Lower leg skin (tissue), 4 donors: ENCODE measurements around the gene GHR. TPM values are rescaled to one million over a fixed set of nuclear protein-coding genes. Genes with fewer than 3 reads are reported as not detected.

Experiments
- DNase-seq, 2 donors: peaks; one replicate each; pipeline ENCODE4 v3.0.0-alpha.2; 2019; ENCODE audit warnings: low spot score in 2 of 2
- H3K4me3 ChIP-seq: fragments of 200-600 bp; sonication (generic); 2 replicates; pipeline ENCODE4 v1.5.1; 2017; ENCODE audit warnings: mild to moderate bottlenecking, low read depth; ENCODE audit not compliant: poor library complexity, severe bottlenecking
- POLR2A ChIP-seq, 2 donors: fragments of 450-650 bp; IDR thresholded peaks; one replicate each; pipeline ENCODE4 v1.6.1; 2016 to 2017; ENCODE audit warnings: antibody characterized with exemption in 2 of 2, mild to moderate bottlenecking in 1 of 2, moderate library complexity in 1 of 2
- WGBS, 2 donors: methylation state at CpG; one replicate each; pipeline ENCODE4 v1.1.5; 2018; 5-methylcytosine and 5-hydroxymethylcytosine counted together
- intact Hi-C: fragments of 100-400 bp; cut with DNase I; formaldehyde crosslinking; loops from one replicate; pipeline ENCODE4 v1.15.0; 2023; ENCODE audit warnings: low total_unique reads
- total RNA-seq, 4 donors: library from RNA; depleted of rRNA; stranded (reverse); fragments of >200 nt; gene quantifications; one replicate each; pipeline ENCODE4 v1.1.0, GENCODE V29; 2016
- TF ChIP-seq, protein P1 (sequence below), 3 donors: fragments of 450-650 bp; IDR thresholded peaks; one replicate each; pipeline ENCODE4 v1.5.1; 2016; ENCODE audit warnings: antibody characterized with exemption in 3 of 3, mild to moderate bottlenecking in 3 of 3, moderate library complexity in 2 of 3

The GHR gene
- total RNA-seq, 4 donors from 2014 or later: 10.5 to 23.1 (median 14.2) TPM

DNA sequence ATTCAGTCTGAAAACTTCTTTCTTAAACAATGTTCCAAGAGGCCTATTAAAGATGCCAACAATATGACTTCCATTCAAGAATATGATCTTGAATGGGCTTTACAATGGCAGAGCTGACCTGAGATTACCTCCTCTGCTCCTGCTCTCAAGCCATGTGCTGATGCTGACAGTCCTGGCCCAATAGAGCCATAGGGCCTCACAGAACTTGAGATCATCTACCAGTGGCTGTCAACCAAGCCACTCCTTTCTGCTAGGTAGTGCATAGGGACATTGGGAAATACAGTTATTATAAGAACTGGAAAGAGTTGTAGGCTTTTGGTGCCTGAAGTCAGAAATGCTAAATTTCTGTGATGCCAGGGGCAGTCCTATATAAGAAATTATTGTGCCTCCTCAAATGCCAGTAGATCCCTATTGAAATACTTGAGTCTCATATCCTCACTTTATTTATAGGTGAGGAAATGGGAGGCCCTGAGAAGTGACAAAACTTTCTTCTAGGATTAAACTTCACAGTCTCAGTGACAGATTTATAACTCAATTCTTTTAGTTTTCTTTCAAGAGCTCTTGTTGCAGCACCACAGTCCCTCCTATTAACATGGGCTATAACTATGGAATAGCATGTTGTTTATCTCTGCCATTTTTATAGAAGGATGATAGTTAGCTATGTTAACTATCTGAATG is 10.9 kb downstream of the GHR start:
- DNase-seq: no peak
- no peak overlapping the region for H3K4me3 ChIP-seq
- intact Hi-C loops: no loop called here
- no peak for TF ChIP-seq POLR2A (IDR thresholded peaks at IDR 0.05)
- TF ChIP-seq, protein P1, sequence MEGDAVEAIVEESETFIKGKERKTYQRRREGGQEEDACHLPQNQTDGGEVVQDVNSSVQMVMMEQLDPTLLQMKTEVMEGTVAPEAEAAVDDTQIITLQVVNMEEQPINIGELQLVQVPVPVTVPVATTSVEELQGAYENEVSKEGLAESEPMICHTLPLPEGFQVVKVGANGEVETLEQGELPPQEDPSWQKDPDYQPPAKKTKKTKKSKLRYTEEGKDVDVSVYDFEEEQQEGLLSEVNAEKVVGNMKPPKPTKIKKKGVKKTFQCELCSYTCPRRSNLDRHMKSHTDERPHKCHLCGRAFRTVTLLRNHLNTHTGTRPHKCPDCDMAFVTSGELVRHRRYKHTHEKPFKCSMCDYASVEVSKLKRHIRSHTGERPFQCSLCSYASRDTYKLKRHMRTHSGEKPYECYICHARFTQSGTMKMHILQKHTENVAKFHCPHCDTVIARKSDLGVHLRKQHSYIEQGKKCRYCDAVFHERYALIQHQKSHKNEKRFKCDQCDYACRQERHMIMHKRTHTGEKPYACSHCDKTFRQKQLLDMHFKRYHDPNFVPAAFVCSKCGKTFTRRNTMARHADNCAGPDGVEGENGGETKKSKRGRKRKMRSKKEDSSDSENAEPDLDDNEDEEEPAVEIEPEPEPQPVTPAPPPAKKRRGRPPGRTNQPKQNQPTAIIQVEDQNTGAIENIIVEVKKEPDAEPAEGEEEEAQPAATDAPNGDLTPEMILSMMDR (IDR thresholded peaks at IDR 0.05): no peak

DNA sequence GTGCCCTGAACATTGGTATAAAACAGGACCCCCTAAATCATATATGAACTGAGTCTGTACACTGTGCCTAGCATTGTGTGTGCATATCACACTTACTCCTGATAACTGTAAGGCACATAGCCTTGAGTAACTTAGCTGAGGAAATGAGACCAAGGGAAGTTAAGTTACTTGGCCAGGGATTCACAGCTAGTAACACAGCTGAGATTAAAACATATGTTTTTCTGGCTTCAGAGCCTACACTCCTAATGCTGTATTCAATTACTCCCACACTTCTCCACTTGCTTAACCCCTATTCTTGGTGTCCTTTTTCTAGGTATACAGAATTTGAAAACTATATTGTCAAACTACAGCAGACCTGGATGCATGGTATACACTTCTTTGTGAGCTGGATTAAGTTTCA is 12.8 kb downstream of the GHR start:
- no peak for TF ChIP-seq POLR2A (IDR thresholded peaks at IDR 0.05)
- TF ChIP-seq, protein P1 (IDR thresholded peaks at IDR 0.05): no peak
- DNase-seq: no peak
- H3K4me3 ChIP-seq: no peak overlapping the region
- intact Hi-C loops: no loop called here

DNA sequence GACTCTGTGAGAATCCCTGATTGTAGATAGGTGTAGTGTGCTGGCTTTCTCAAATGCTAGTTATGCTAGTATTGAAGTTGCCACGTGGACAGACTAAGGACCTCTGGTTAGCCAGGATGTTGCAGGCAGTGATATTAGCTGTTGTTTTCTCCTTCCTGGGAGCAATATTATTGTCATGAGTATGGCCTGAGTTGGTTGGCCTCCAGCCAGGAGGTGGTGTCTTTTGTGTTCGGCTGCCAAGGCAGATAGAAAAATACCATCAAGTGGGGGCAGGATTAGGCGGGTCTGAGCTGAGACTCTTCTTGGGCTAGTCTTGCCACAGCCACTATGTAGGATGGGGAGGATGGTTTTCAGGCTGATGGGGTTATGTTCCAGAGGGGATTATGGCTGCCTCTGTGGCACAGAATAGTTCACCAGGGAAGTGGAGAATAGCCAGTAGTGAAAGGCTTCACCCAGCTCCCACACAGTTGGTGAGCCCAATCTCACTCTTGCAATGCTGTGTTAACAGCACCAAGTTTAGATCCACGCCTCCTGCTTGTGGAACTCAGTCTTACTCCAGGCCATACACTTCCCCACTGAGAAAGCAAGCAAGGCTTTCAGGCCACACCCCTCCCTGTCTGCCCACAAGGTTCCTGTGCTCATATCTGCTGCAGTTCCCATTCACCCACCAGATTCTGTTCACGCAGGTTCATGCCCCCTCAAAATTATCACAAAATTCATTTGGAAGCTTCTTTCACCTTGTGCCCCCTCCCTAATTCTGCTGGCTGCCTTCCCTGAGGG is 31.2 kb downstream of the GHR start:
- 77 to 89% methylated on average over 5 of the region's 5 CpGs for WGBS, 2 donors
- TF ChIP-seq, protein P1 (IDR thresholded peaks at IDR 0.05): no peak
- no peak for TF ChIP-seq POLR2A (IDR thresholded peaks at IDR 0.05)
- DNase-seq: no peak
- intact Hi-C loops: no loop called here
- no peak overlapping the region for H3K4me3 ChIP-seq

DNA sequence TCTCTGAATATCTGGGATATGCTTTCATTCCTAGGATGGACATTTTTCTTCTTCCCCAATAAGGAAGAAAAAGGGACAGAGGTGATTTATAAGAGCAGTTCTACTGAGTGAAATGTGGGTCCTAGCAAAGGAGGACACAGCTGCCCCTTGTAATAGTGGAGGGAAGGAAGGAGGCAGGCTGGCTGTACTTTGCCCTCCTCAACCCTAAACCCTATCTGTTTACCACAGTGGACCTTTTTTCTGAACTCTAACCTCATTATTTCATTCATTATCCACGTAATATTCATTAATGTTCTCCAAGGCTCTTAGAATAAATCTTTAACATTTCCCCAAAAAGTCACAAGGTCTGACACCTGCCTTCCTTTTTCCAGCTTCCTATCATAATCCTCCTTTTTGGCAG is 37.8 kb downstream of the GHR start:
- TF ChIP-seq, protein P1 (IDR thresholded peaks at IDR 0.05): no peak
- no peak for TF ChIP-seq POLR2A (IDR thresholded peaks at IDR 0.05)
- 78 to 86% methylated on average over 1 of the region's 1 CpG for WGBS, 2 donors
- H3K4me3 ChIP-seq: no peak overlapping the region
- no peak for DNase-seq
- intact Hi-C loops: no loop called here

DNA sequence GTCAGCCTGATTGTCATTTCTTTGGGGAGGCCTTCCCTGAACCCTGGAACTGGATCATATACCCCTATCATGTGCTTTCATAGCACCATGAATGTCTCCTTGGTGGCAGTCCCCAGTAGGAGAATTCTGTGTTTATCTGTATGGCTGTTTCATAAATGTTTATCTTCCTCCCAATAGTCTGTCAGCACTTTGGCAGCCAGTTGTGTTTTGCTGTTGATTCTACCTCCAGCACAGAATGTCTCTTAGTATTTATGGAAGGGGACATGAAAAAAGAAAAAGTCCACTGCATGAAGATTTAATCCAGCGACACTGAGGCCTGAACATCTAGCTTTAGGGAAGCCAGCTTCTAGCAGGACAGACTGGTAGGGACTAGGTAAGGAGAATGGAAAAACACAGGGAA is 38.3 kb downstream of the GHR start:
- no peak overlapping the region for H3K4me3 ChIP-seq
- intact Hi-C loops: no loop called here
- no peak for TF ChIP-seq POLR2A (IDR thresholded peaks at IDR 0.05)
- TF ChIP-seq, protein P1 (IDR thresholded peaks at IDR 0.05): no peak
- no peak for DNase-seq
- WGBS, 2 donors: 86 to 97% methylated on average over 1 of the region's 1 CpG
